NB4 (cell line): ENCODE measurements around the gene PTPN23.

Experiments
- MAX ChIP-seq: IDR thresholded peaks from 2 replicates; pipeline ENCODE4 v1.6.1; 2011; ENCODE audit warnings: low read depth, low read length
- MYC ChIP-seq: IDR thresholded peaks from 2 replicates; pipeline ENCODE4 v1.6.1; 2011; ENCODE audit warnings: low read depth, low read length
- POLR2A ChIP-seq: IDR thresholded peaks from 2 replicates; pipeline ENCODE4 v1.6.1; 2011; ENCODE audit warnings: mild to moderate bottlenecking; ENCODE audit not compliant: insufficient read length; ENCODE audit errors: extremely low read depth
- TF ChIP-seq, protein P1 (sequence below): IDR thresholded peaks from one replicate; pipeline ENCODE4 v1.5.1; 2012; ENCODE audit warnings: low read depth, low read length

DNA sequence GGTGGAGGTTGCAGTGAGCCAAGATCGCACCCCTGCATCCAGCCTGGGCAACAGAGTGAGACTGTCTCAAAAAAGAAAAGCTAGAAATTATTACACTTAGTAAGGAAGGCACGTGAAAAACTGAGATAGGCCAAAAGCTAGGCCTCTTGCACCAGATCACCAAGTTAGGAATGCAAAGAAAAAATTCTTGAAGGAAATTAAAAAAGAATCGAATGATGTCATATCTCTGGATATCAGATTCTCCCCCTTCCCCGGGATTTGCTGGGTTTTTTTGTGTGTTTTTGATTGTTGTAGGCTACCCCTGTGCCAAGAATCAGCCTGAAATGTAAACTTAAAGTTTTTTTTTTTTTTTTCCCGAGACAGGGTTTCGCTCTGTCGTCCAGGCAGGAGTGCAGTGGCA lies 17.4 kb downstream of the PTPN23 start:
- TF ChIP-seq, protein P1, sequence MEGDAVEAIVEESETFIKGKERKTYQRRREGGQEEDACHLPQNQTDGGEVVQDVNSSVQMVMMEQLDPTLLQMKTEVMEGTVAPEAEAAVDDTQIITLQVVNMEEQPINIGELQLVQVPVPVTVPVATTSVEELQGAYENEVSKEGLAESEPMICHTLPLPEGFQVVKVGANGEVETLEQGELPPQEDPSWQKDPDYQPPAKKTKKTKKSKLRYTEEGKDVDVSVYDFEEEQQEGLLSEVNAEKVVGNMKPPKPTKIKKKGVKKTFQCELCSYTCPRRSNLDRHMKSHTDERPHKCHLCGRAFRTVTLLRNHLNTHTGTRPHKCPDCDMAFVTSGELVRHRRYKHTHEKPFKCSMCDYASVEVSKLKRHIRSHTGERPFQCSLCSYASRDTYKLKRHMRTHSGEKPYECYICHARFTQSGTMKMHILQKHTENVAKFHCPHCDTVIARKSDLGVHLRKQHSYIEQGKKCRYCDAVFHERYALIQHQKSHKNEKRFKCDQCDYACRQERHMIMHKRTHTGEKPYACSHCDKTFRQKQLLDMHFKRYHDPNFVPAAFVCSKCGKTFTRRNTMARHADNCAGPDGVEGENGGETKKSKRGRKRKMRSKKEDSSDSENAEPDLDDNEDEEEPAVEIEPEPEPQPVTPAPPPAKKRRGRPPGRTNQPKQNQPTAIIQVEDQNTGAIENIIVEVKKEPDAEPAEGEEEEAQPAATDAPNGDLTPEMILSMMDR, result no peak
- TF ChIP-seq POLR2A (no peak), MAX (no peak), MYC (no peak)
